ENCODE results near the gene TUBB. TPM values are rescaled to one million over a fixed set of nuclear protein-coding genes. Genes with fewer than 3 reads are reported as not detected.

Gene TUBB
- total and polyA plus RNA-seq, 9 of the 15 experiments (the other 6 are each of a cell fraction or from before 2014, with no cell fraction given) = 971 to 2,870 (median 1,478) TPM

DNA sequence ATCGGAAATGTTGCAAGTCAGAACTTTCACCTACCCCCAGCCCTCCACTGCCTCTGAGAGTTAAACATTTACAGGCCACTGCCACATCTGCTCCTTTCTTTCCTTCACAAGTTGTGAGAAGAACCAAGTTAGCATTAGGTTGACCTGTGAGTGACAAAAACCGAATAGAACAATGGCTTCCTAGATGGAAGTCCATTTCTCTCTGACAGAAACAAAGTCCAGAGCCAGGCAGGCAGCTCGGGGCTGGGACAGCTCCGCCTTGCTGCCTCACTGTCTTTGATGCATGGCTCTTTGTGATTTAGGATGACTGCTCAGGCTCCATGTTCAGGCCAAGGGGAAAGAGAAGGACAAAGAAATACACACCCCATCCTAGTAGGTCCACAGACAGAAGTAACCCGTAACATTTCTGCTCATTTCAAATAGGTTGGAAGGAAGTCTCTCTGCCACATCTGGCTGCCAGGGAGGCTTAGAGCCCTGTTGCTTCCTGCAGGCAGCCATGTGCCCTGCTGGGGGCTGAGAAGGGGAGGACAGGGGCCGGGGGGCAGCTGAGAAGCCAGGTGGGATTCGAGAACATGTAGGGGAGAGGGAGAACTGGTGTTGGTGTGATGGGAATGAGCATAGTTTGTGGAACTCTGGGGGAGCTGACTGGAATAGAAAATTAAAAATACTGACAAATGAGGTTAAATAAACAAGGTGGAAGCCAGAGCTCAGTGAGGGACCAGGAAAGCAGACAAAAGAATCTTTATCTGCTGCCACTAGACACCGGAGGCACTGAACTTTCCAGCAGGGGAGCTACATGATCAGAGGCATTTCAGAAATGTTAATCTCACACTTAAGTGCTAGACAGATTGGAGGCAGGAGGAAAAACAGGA is 43.7 kb downstream of the TUBB start (continued):
- TF ChIP-seq, protein P1, sequence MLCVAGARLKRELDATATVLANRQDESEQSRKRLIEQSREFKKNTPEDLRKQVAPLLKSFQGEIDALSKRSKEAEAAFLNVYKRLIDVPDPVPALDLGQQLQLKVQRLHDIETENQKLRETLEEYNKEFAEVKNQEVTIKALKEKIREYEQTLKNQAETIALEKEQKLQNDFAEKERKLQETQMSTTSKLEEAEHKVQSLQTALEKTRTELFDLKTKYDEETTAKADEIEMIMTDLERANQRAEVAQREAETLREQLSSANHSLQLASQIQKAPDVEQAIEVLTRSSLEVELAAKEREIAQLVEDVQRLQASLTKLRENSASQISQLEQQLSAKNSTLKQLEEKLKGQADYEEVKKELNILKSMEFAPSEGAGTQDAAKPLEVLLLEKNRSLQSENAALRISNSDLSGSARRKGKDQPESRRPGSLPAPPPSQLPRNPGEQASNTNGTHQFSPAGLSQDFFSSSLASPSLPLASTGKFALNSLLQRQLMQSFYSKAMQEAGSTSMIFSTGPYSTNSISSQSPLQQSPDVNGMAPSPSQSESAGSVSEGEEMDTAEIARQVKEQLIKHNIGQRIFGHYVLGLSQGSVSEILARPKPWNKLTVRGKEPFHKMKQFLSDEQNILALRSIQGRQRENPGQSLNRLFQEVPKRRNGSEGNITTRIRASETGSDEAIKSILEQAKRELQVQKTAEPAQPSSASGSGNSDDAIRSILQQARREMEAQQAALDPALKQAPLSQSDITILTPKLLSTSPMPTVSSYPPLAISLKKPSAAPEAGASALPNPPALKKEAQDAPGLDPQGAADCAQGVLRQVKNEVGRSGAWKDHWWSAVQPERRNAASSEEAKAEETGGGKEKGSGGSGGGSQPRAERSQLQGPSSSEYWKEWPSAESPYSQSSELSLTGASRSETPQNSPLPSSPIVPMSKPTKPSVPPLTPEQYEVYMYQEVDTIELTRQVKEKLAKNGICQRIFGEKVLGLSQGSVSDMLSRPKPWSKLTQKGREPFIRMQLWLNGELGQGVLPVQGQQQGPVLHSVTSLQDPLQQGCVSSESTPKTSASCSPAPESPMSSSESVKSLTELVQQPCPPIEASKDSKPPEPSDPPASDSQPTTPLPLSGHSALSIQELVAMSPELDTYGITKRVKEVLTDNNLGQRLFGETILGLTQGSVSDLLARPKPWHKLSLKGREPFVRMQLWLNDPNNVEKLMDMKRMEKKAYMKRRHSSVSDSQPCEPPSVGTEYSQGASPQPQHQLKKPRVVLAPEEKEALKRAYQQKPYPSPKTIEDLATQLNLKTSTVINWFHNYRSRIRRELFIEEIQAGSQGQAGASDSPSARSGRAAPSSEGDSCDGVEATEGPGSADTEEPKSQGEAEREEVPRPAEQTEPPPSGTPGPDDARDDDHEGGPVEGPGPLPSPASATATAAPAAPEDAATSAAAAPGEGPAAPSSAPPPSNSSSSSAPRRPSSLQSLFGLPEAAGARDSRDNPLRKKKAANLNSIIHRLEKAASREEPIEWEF (CRISPR knock-in tag; IDR thresholded peaks at IDR 0.05) = no peak
- TF ChIP-seq CBFA2T3 (IDR thresholded peaks at IDR 0.05) = peak; percentile 70
- TF ChIP-seq ZNF324 (CRISPR knock-in tag; IDR thresholded peaks at IDR 0.05) = no peak
- TF ChIP-seq XRCC4 (IDR thresholded peaks at IDR 0.05; ENCODE audit: extremely low read depth, insufficient read depth, insufficient read length) = no peak
- no peak for TF ChIP-seq ARNT (IDR thresholded peaks at IDR 0.05)
- TF ChIP-seq, protein P2, sequence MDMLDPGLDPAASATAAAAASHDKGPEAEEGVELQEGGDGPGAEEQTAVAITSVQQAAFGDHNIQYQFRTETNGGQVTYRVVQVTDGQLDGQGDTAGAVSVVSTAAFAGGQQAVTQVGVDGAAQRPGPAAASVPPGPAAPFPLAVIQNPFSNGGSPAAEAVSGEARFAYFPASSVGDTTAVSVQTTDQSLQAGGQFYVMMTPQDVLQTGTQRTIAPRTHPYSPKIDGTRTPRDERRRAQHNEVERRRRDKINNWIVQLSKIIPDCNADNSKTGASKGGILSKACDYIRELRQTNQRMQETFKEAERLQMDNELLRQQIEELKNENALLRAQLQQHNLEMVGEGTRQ (CRISPR knock-in tag; IDR thresholded peaks at IDR 0.05) = no peak
- TF ChIP-seq ZFP1 (CRISPR knock-in tag; IDR thresholded peaks at IDR 0.05) = no peak
- no peak for TF ChIP-seq NR2C2 (CRISPR knock-in tag; IDR thresholded peaks at IDR 0.05)
- TF ChIP-seq NR2C2 (tag; IDR thresholded peaks at IDR 0.05) = peak; percentile 48; the same call in 1 of the 2 replicates
- no peak for TF ChIP-seq CEBPB (tag; IDR thresholded peaks at IDR 0.05)
- no peak; the same call in none of the 2 replicates for TF ChIP-seq ETV1 (tag; conservative IDR thresholded peaks at IDR 0.05; ENCODE audit: low read depth)
- peak; percentile 57; the same call in 1 of the 2 replicates for TF ChIP-seq SOX6 (IDR thresholded peaks at IDR 0.05)
- TF ChIP-seq, protein P3, sequence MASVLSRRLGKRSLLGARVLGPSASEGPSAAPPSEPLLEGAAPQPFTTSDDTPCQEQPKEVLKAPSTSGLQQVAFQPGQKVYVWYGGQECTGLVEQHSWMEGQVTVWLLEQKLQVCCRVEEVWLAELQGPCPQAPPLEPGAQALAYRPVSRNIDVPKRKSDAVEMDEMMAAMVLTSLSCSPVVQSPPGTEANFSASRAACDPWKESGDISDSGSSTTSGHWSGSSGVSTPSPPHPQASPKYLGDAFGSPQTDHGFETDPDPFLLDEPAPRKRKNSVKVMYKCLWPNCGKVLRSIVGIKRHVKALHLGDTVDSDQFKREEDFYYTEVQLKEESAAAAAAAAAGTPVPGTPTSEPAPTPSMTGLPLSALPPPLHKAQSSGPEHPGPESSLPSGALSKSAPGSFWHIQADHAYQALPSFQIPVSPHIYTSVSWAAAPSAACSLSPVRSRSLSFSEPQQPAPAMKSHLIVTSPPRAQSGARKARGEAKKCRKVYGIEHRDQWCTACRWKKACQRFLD (CRISPR knock-in tag; IDR thresholded peaks at IDR 0.05) = no peak
- no peak for TF ChIP-seq HNRNPUL1 (IDR thresholded peaks at IDR 0.05; ENCODE audit: low read length)
- no peak for TF ChIP-seq FIP1L1 (IDR thresholded peaks at IDR 0.05; ENCODE audit: low read depth, low read length, poor library complexity, severe bottlenecking)
- no peak for TF ChIP-seq KLF1 (tag; IDR thresholded peaks at IDR 0.05)
- TF ChIP-seq, protein P4, sequence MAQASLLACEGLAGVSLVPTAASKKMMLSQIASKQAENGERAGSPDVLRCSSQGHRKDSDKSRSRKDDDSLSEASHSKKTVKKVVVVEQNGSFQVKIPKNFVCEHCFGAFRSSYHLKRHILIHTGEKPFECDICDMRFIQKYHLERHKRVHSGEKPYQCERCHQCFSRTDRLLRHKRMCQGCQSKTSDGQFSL (CRISPR knock-in tag; IDR thresholded peaks at IDR 0.05) = no peak
- TF ChIP-seq, protein P4 (tag; IDR thresholded peaks at IDR 0.05) = 0 out of 4 replicates have a peak, but pooled peaks of 1 of the 2 experiments have one; percentile 16
- TF ChIP-seq MAZ (CRISPR knock-in tag; conservative IDR thresholded peaks at IDR 0.05 in 1 of 2, IDR thresholded peaks at IDR 0.05 in 1 of 2) = peak in 1 of 2 experiments; percentile 23; a peak in 1 of 4 replicates
- peak; percentile 23; the same call in 1 of the 2 replicates for TF ChIP-seq SMARCA5 (IDR thresholded peaks at IDR 0.05)

All from K562 (cell line).